Measurements from ENCODE around the gene GPR107.

DNA sequence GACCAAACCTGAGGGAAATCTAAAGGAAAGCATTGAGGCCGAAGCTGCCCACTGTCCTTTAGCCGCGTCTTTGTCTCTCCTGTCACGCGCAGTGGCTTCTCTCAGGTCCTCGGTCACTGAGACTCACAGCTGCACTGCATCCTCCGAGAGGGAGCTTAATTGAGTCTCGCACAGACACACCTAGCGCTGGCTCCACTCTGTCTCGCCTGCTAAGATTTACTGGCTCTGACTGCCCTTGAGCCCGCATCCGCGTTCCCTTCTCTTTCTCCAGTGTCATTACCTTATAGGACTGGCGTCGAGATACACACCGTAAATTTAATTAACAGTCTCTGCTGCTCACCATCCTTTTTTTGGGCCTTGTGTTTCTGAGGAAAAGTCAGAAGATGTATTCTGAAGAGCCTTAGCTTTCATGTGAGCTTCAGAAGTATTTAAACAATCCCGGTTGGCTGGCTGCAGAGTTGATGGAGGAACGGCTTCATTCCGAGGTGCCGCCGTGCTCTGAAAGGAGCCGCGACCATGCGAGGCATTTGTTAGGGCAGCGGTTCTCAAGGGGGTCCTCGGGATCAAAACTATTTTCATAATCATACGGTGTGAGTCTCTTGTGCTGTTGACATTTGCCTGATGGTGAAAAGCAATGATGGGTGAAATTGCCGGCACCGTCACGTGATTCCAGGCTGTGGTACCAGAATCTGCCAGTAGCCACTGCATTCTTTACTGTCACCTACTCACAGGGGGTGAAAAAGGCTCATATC lies 58.3 kb downstream of the GPR107 start:
- TF ChIP-seq, protein P1, sequence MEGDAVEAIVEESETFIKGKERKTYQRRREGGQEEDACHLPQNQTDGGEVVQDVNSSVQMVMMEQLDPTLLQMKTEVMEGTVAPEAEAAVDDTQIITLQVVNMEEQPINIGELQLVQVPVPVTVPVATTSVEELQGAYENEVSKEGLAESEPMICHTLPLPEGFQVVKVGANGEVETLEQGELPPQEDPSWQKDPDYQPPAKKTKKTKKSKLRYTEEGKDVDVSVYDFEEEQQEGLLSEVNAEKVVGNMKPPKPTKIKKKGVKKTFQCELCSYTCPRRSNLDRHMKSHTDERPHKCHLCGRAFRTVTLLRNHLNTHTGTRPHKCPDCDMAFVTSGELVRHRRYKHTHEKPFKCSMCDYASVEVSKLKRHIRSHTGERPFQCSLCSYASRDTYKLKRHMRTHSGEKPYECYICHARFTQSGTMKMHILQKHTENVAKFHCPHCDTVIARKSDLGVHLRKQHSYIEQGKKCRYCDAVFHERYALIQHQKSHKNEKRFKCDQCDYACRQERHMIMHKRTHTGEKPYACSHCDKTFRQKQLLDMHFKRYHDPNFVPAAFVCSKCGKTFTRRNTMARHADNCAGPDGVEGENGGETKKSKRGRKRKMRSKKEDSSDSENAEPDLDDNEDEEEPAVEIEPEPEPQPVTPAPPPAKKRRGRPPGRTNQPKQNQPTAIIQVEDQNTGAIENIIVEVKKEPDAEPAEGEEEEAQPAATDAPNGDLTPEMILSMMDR (IDR thresholded peaks at IDR 0.05): no peak
- no peak for TF ChIP-seq POLR2A (IDR thresholded peaks at IDR 0.05)

Data from right lobe of liver (tissue), 4 donors.